GM03348 (cell line): ENCODE results near the gene B3GAT1.

ENCODE experiments used
- DNase-seq: peaks from one replicate; pipeline ENCODE4 v3.0.0; 2012; ENCODE audit warnings: low spot score

Gene B3GAT1

DNA sequence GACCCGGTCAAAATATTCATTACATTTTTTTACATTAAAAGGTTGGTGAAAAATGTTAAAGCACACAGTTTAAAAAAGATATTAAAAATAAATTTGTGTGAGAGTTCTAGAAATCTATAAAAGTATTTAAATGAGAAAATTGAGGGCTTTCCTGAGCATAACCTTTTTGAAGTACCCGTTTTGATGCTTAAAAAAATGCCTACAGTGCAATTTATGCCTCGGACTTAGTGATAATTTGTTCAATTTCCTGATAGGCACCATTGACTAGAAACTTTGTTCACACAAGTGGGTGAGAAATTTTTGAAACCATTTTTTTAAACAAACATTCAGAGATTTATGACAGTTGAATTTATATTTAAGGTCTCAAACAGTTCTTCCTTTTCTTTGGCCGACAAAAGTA lies 29.7 kb upstream of the B3GAT1 start:
- no peak for DNase-seq

GRCh38 chr11:134441281-134441680 lies 29.2 kb upstream of the B3GAT1 start:
- DNase-seq: no peak

- DNase-seq: no peak
Observed at GRCh38 chr11:134440851-134441250, 28.8 kb upstream of the B3GAT1 start.

GRCh38 chr11:134438542-134439537 lies 26.8 kb upstream of the B3GAT1 start:
- DNase-seq: no peak

GRCh38 chr11:134437821-134438220 lies 25.8 kb upstream of the B3GAT1 start:
- no peak for DNase-seq

- DNase-seq: no peak
Observed at GRCh38 chr11:134436781-134437180, 24.7 kb upstream of the B3GAT1 start.

DNA sequence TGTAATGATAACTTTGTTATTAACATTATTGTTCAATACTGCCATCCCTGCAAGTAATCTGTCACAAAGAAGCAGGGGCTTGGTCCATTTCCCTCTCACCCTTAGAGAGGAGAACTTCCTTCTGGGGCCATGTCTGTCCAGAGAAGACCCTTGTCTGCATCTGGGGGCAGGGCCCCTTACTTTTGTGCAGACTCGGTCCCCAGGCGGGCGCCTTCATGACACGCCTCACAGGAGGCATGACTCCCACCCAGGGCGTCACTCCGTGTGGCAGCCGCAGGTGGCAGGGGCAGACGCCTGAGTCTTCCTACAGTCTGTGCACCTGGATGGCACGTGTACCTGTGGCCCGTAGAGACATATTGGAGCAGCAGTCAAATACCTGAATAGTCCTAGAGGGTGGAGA lies 21.8 kb upstream of the B3GAT1 start:
- no peak for DNase-seq

DNA sequence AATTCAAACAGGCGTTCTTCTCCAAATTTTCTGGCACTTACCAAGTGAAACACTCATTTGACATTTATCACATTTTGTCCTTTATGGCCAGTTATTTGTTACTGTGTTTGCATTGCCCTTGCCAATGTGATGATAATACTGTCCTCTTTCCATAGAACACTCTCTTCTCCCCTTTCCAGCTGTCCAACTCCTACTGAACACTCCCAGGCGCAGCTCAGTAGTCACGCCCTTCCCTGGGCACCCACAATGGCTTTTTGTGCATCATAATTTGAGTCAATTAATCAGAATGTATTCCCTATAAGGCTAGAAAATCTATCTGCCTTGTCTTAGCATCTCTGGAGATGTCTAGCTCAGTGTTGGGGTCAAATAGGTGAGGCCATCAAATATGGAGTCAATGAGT lies 21.2 kb upstream of the B3GAT1 start:
- DNase-seq: no peak

- DNase-seq: no peak
Observed at GRCh38 chr11:134432776-134433175, 20.7 kb upstream of the B3GAT1 start.

DNA sequence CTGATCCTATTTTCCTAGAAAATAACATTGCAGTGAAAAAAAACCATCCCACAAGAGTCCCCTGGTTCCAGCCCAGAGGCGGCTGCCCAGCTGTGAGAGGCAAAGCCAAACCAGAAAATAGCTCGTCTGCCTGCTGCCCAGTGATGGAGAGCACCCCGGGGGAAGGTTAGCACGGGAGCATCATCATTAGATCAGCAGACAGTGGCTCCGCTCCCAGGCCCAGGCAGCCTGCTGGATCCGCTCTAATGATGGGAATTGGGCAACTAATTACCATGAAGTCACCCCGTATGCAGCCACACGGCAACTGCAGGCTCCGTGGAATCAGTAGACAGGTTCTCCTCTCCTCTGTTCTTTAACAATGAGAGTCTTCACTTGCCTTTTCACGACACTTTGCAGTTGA lies 17.1 kb upstream of the B3GAT1 start:
- DNase-seq: no peak

DNA sequence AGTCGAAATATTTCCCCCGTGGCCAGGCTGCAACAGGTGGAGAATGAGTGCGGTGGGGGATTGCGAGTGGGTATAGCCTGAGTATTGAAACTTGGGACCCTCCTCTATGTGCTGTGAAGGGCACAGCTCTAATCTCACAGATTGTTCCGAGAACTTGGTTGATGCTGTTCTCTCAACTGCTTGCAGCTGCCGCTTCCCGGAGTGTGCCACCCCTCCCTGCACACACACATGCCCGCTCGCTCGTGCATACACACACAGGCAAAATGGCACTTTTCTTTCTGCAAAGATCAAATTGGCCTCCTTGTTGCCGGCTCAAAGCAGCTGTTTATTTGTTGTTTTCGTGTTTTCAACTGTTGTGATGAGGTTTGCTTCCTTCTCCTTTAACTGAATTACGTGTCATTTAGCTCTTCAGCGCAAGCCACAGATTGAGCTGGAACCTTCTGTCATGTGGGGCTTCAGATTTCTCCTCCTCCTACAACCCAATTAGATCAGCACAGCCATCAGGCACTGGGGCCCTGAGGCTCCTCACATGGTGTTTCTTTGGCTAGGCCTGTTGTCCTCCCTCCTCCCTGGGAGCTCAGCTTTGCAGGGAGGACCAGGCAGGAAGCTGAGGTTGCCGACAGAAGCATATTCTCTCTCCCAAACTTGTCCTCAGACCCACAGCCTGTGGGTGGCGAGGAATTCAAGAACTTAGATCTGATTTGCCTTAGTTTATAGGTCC lies 13.9 kb upstream of the B3GAT1 start:
- DNase-seq: no peak

- no peak for DNase-seq
Observed at GRCh38 chr11:134425413-134425812, 13.4 kb upstream of the B3GAT1 start.

DNA sequence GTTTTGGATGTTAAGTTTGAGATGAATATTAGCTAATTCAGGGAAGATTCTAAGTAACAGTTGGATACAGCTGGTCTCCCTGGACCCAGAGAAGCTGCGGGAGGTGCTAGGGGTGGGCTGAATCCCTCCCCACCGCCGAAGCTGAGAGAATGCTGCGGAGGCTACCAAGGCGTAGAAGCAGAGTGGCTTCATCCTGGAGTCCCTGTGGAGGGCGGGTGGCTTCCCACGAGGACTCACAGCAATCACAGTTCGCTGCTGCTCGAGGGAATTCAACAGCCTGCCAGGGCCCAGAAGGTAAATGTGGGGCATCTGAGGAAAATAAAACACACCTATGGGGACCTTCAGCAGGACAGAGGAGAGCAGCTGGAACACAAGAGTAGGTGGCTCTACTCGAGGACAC lies 11.1 kb upstream of the B3GAT1 start:
- DNase-seq: no peak

GRCh38 chr11:134417871-134418840 lies 6.1 kb upstream of the B3GAT1 start:
- DNase-seq: no peak

GRCh38 chr11:134416726-134417125 lies 4.7 kb upstream of the B3GAT1 start:
- no peak for DNase-seq

DNA sequence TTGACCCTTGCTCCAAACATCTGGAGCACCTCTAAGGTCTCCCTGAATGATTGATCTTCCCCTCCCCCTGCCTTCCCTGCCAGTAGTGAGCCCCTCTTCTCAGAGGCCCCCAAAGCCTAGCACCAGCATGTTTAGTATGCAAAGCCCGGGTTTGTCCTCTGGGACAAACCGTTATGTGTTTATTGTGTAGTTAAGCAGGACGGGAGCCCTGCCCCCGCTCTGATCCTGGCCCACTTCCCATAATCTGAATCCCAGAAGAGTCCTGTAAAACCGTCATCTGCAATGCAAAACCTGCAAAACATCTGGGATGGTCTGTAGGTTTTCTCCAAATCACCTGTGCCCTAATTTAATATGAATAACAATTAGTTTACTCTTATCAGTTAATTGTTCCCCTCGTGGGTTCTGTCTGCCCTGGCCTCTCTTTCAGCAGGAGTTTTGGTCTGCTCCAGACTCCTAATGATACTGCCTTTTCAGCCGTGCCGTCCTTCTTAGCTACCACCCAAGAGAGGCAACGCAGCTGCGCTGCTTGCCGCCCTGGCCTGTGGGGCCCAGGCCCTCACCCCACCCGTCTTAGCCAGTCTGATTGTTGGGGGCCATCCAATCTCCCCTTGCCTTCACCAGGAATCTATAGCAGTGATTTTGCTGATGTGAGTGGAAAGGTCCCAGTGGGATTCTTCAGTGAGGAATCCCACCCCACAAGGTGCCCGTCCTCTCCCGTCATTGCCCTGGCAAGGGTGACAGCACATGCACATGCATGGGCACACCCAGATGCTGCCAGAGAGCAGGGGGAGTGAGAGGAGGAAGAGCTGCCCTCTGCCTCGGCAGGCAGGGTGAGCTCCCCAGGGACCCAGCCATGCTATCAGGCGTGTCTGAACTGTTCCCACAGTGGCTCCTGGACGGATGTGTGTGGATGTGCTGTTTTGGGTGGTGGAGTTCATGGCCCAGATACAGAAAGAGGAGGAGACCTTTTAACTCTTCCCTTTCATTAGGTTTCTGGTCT lies 3.0 kb upstream of the B3GAT1 start:
- no peak for DNase-seq

- DNase-seq: no peak
Observed at GRCh38 chr11:134413826-134414731, 2.0 kb upstream of the B3GAT1 start.

DNA sequence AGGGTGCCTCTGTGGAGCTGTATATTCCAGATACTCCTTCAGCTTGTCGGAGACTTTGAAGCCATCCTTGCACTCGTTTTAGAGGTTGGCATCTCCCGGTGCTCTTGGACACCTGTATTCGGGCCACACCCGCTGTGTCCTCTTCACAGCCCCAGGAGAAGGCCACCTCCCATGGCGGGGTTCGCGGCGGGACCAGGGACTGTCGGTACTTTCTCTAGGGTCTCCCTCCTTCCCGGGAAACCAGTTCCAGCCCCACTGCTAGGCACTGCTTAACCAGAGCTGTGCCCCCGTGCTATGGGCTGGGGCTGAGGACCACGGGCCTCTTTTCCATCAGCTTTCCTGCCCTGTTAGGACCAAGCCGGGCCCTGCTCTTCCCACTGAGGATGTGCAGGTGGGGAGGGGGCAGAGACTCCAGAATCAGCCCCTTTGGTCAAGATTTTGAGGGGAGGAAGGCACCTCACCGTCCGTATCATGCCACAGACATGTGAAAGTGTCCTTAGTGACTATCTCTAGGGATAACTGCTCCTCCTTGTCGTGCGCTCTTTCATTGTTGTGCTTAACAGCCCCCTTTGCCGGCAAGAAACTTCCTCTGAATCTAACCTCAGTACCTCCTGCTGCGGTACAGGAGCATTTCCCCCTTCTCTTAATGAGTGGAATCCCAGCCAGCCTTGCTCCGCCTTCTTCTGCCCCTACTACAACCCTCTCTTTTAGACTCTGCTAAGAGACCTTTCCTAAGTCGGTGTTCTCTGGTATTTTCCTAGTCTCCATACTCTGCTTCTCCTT lies 1.2 kb upstream of the B3GAT1 start:
- DNase-seq: no peak

GRCh38 chr11:134410766-134411165 lies 1.3 kb downstream of the B3GAT1 start:
- no peak for DNase-seq
